Neutrophil (primary cell): ENCODE measurements around the gene MYO1B.

Experiments
- H3K27ac ChIP-seq: fragments of 200-600 bp; sonication (generic); 2 replicates; pipeline ENCODE4 v1.5.1; 2016; ENCODE audit warnings: mild to moderate bottlenecking, moderate library complexity
- H3K27me3 ChIP-seq: fragments of 200-600 bp; sonication (generic); 2 replicates; pipeline ENCODE4 v1.6.0; 2016; ENCODE audit warnings: mild to moderate bottlenecking
- H3K36me3 ChIP-seq: fragments of 200-600 bp; sonication (generic); 2 replicates; pipeline ENCODE4 v1.5.1; 2017
- H3K4me1 ChIP-seq, 2 experiments: fragments of 200-600 bp in 1 of 2; sonication (generic) in 1 of 2; 1 replicate in 1 of 2; 2 replicates in 1 of 2; pipeline versions ENCODE4 v1.5.1 to v1.6.1; 2013 to 2016; ENCODE audit warnings: low read depth in 1 of 2, low read length in 1 of 2, mild to moderate bottlenecking in 1 of 2, moderate library complexity in 1 of 2; ENCODE audit not compliant: control insufficient read depth in 1 of 2, insufficient read depth in 1 of 2
- H3K4me3 ChIP-seq, 2 experiments: fragments of 200-600 bp in 1 of 2; sonication (generic) in 1 of 2; 1 replicate in 1 of 2; 2 replicates in 1 of 2; pipeline ENCODE4 v1.5.1; 2013 to 2016; ENCODE audit warnings: low read depth in 1 of 2, low read length in 1 of 2, mild to moderate bottlenecking in 1 of 2, moderate library complexity in 1 of 2
- H3K9me3 ChIP-seq: fragments of 200-600 bp; sonication (generic); 2 replicates; pipeline ENCODE4 v1.5.1; 2016
- TF ChIP-seq, protein P1 (sequence below): fragments of 200-600 bp; sonication (generic); IDR thresholded peaks from 2 replicates; pipeline ENCODE4 v1.5.1; 2016; ENCODE audit warnings: antibody characterized with exemption

The MYO1B gene

GRCh38 chr2:191359133-191359532, 113.9 kb downstream of the MYO1B start:
- Histone ChIP-seq H3K4me3 (no peak overlapping the region), H3K27ac (no peak overlapping the region), H3K36me3 (no peaks in the 10 kb centered on the region), H3K4me1 (no peaks in the 10 kb centered on the region), H3K27me3 (no peaks in the 10 kb centered on the region), H3K9me3 (no peaks in the 10 kb centered on the region)
- TF ChIP-seq, protein P1, sequence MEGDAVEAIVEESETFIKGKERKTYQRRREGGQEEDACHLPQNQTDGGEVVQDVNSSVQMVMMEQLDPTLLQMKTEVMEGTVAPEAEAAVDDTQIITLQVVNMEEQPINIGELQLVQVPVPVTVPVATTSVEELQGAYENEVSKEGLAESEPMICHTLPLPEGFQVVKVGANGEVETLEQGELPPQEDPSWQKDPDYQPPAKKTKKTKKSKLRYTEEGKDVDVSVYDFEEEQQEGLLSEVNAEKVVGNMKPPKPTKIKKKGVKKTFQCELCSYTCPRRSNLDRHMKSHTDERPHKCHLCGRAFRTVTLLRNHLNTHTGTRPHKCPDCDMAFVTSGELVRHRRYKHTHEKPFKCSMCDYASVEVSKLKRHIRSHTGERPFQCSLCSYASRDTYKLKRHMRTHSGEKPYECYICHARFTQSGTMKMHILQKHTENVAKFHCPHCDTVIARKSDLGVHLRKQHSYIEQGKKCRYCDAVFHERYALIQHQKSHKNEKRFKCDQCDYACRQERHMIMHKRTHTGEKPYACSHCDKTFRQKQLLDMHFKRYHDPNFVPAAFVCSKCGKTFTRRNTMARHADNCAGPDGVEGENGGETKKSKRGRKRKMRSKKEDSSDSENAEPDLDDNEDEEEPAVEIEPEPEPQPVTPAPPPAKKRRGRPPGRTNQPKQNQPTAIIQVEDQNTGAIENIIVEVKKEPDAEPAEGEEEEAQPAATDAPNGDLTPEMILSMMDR, result no peak

DNA sequence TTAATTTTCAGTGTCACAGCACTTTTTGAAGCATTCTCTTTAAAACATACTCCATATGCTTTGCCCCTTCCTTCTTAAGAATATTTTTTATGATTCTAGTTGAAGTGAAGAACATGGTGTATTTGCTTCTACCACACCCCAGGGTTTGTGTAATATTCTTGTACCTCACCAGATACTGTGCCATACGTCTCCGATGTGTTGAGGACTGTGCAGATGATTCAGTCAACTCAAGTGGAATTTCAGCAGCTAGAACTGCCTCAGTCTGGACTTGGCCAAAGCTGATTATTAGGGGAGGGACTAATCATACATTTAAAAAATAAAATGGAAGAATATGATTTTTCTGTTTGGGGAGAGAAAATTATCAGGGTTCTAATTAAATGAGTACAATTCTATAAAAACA, 115.7 kb downstream of the MYO1B start:
- no peak overlapping the region for H3K4me3 ChIP-seq
- H3K27me3 ChIP-seq, result no peaks in the 10 kb centered on the region
- TF ChIP-seq, protein P1, result no peak
- no peaks in the 10 kb centered on the region for H3K36me3 ChIP-seq
- H3K27ac ChIP-seq, result no peak overlapping the region
- H3K4me1 ChIP-seq, result no peaks in the 10 kb centered on the region
- H3K9me3 ChIP-seq, result no peaks in the 10 kb centered on the region

DNA sequence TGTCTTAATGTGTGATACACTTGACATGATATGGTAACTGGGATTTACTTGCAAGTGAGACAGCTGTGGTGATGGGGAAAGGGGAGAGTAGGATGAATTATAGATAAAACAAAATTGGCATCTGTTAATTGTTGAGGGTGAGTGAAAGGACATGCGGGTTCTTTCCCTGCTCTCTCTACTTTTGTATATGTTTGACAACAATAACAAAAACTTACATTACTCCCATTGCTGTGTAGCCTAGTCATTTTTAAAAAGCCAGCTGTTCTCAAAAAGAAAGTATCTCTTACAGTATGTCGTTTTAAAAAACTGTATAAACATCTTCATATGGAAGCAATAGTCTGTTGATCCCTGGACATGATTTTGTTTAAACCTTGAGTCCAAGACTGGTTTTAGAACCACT, 117.6 kb downstream of the MYO1B start:
- Histone ChIP-seq H3K36me3 (no peaks in the 10 kb centered on the region), H3K27me3 (no peaks in the 10 kb centered on the region), H3K9me3 (no peaks in the 10 kb centered on the region), H3K4me1 (no peaks in the 10 kb centered on the region), H3K27ac (no peak overlapping the region), H3K4me3 (no peak overlapping the region)
- TF ChIP-seq, protein P1, result no peak

- no peaks in the 10 kb centered on the region for H3K9me3 ChIP-seq
- H3K36me3 ChIP-seq, result no peaks in the 10 kb centered on the region
- TF ChIP-seq, protein P1, result no peak
- H3K27ac ChIP-seq, result no peak overlapping the region
- no peak overlapping the region for H3K4me3 ChIP-seq
- H3K4me1 ChIP-seq, result no peaks in the 10 kb centered on the region
- H3K27me3 ChIP-seq, result no peaks in the 10 kb centered on the region
Measured at GRCh38 chr2:191363267-191363666, 118.1 kb downstream of the MYO1B start.

DNA sequence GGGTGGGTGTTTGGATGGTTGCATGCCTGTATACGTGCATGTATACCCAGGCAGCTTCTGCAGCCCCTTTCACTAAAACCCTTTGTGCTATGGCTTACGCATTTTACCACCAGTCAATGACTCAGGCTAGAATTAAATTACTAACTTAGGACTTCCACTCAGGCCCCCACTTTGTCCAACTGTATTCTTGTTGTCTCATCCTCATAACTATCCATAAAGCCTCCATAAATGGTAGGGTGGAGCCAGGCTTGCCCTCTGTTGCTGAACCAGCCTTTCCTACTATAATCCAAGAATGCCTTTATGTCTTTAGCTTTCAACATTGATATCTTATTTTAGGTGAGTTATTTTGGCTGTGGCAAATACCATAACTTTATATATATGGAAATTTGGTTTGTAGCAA, 119.9 kb downstream of the MYO1B start:
- no peaks in the 10 kb centered on the region for H3K4me1 ChIP-seq
- no peak overlapping the region for H3K27ac ChIP-seq
- TF ChIP-seq, protein P1, result no peak
- no peaks in the 10 kb centered on the region for H3K27me3 ChIP-seq
- no peaks in the 10 kb centered on the region for H3K36me3 ChIP-seq
- H3K9me3 ChIP-seq, result no peaks in the 10 kb centered on the region
- H3K4me3 ChIP-seq, result no peak overlapping the region

DNA sequence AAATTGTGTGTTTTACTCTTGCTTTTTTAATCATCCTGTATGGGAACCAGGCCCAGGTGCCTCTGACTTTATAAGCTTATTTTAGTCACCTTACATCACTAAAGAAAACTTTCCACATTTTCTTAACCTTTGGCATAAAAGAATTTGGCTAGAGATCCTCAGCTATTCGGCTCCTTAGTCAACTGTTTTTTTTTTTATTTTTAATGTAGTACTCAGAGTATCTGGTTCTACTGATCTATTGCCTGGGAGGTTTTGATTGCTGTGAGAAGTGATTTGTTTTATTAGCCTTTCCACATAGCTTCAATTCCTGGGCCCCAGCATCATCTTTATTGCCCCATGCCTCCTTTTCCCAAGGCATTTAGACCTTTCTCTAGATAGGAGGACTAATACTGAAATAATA, 121.0 kb downstream of the MYO1B start:
- no peaks in the 10 kb centered on the region for H3K9me3 ChIP-seq
- no peak overlapping the region for H3K4me3 ChIP-seq
- no peaks in the 10 kb centered on the region for H3K36me3 ChIP-seq
- no peak overlapping the region for H3K27ac ChIP-seq
- no peaks in the 10 kb centered on the region for H3K4me1 ChIP-seq
- TF ChIP-seq, protein P1, result no peak
- no peaks in the 10 kb centered on the region for H3K27me3 ChIP-seq
